Transverse colon (tissue), 4 donors: ENCODE measurements around the gene EDA2R. TPM values are rescaled to one million over a fixed set of nuclear protein-coding genes. Genes with fewer than 3 reads are reported as not detected.
A peak's percentile ranks its signal among the peaks of the same experiment; 100 is the strongest.

Experiments used
- DNase-seq: peaks from one replicate; pipeline ENCODE4 v3.0.0-alpha.2; 2019
- H3K27ac ChIP-seq, 4 donors: fragments of 200-600 bp; sonication (generic); 2 replicates each; pipeline ENCODE4 v1.5.1; 2016 to 2018; ENCODE audit warnings: inconsistent platforms in 4 of 4
- H3K27me3 ChIP-seq: fragments of 200-600 bp; sonication (generic); 2 replicates; pipeline ENCODE4 v1.5.1; 2017; ENCODE audit warnings: inconsistent platforms
- H3K36me3 ChIP-seq, 4 donors: fragments of 200-600 bp; sonication (generic); 2 replicates each; pipeline ENCODE4 v1.5.1; 2017 to 2019; ENCODE audit warnings: inconsistent platforms in 4 of 4
- H3K4me1 ChIP-seq, 4 donors: fragments of 200-600 bp; sonication (generic); 2 replicates each; pipeline ENCODE4 v1.5.1; 2017 to 2020; ENCODE audit warnings: inconsistent platforms in 4 of 4
- H3K4me3 ChIP-seq, 4 donors: fragments of 200-600 bp; sonication (generic); 1 replicate in 1 of 4; 2 replicates in 3 of 4; pipeline versions ENCODE4 v1.5.1 to v1.6.1; 2017 to 2019; ENCODE audit warnings: inconsistent platforms in 4 of 4
- H3K9me3 ChIP-seq, 2 donors: fragments of 200-600 bp; sonication (generic); 2 replicates each; pipeline ENCODE4 v1.5.1; 2017 to 2019; ENCODE audit warnings: inconsistent platforms in 2 of 2
- EP300 ChIP-seq: sonication (generic); formaldehyde crosslinking; IDR thresholded peaks from one replicate; pipeline ENCODE4 v1.6.1; 2017; ENCODE audit warnings: antibody characterized with exemption, low read depth
- POLR2A ChIP-seq: fragments of 450-650 bp; IDR thresholded peaks from one replicate; pipeline ENCODE4 v1.6.1; 2016; ENCODE audit warnings: antibody characterized with exemption, mild to moderate bottlenecking, moderate library complexity
- POLR2AphosphoS5 ChIP-seq, 3 donors: sonication (generic); formaldehyde crosslinking; IDR thresholded peaks; one replicate each; pipeline ENCODE4 v1.6.1; 2016; ENCODE audit warnings: antibody characterized with exemption in 3 of 3
- WGBS, 2 donors: methylation state at CpG; one replicate each; pipeline ENCODE4 v1.1.5; 2018; ENCODE audit warnings: low coverage in 1 of 2; 5-methylcytosine and 5-hydroxymethylcytosine counted together
- in situ Hi-C, 4 donors: fragments of 200-750 bp; cut with MboI; loops; one replicate each; pipeline versions ENCODE4 v1.15.0 to v1.15.1; 2017; ENCODE audit warnings: low sequenced_read_pairs in 3 of 4, low pct_ligation_motif_present in 1 of 4, low pct_unique_long_range_greater_than_20kb in 1 of 4
- intact Hi-C: fragments of 100-400 bp; cut with DNase I; formaldehyde crosslinking; loops from one replicate; pipeline ENCODE4 v1.15.1; 2023; ENCODE audit warnings: low total_unique reads
- total RNA-seq, 4 donors: library from RNA; depleted of rRNA; stranded (reverse); fragments of >200 nt; gene quantifications; one replicate each; pipeline ENCODE4 v1.1.0, GENCODE V29; 2016
- TF ChIP-seq, protein P1 (sequence below), 5 experiments: fragments of 200-600 bp in 3 of 5; fragments of 450-650 bp in 2 of 5; sonication (generic) in 3 of 5; IDR thresholded peaks; 1 replicate in 2 of 5; 2 replicates in 3 of 5; pipeline ENCODE4 v1.5.1; 2016 to 2017; ENCODE audit warnings: antibody characterized with exemption in 5 of 5, inconsistent platforms in 3 of 5, mild to moderate bottlenecking in 2 of 5, moderate library complexity in 1 of 5

EDA2R gene
- total RNA-seq = 1 to 10 TPM in 1 of 4 donors, under 1 TPM in 2, not detected in 1; 0.48 to 2.0 (median 0.96) TPM

GRCh38 chrX:66638591-66639500 is at the start of gene EDA2R:
Gene EDA2R, minus strand, starts transcription at chrX:66639078. Its CDS starts 23,058 bp downstream, at chrX:66616020.
- H3K4me3 ChIP-seq = peak within 1 kb of the TSS in 3 of 4 donors; percentile 7 to 31 (median 18)
- H3K36me3 ChIP-seq = no peaks in the 10 kb centered on the region
- H3K4me1 ChIP-seq = no peaks in the 10 kb centered on the region
- 65% methylated on average over 25 of the region's 32 CpGs; no CpG with 5 or more reads in 1 of the 2 donors for WGBS, 2 donors
- no peak within 1 kb of the TSS for H3K27ac ChIP-seq
- in situ Hi-C loops (no loop called here), intact Hi-C loops (no loop called here)
- peak; percentile 13 for DNase-seq
- TF ChIP-seq EP300 = no peak
- TF ChIP-seq POLR2AphosphoS5 (IDR thresholded peaks at IDR 0.05) = no peak
- TF ChIP-seq POLR2A = no peak
- TF ChIP-seq, protein P1, sequence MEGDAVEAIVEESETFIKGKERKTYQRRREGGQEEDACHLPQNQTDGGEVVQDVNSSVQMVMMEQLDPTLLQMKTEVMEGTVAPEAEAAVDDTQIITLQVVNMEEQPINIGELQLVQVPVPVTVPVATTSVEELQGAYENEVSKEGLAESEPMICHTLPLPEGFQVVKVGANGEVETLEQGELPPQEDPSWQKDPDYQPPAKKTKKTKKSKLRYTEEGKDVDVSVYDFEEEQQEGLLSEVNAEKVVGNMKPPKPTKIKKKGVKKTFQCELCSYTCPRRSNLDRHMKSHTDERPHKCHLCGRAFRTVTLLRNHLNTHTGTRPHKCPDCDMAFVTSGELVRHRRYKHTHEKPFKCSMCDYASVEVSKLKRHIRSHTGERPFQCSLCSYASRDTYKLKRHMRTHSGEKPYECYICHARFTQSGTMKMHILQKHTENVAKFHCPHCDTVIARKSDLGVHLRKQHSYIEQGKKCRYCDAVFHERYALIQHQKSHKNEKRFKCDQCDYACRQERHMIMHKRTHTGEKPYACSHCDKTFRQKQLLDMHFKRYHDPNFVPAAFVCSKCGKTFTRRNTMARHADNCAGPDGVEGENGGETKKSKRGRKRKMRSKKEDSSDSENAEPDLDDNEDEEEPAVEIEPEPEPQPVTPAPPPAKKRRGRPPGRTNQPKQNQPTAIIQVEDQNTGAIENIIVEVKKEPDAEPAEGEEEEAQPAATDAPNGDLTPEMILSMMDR (IDR thresholded peaks at IDR 0.05) = no peak
- no peaks in the 10 kb centered on the region for H3K9me3 ChIP-seq
- H3K27me3 ChIP-seq = no peaks in the 10 kb centered on the region

- WGBS, 2 donors = 45% methylated on average over 2 of the region's 2 CpGs; no CpG with 5 or more reads in 1 of the 2 donors
- DNase-seq = no peak
- no peak overlapping the region for H3K4me3 ChIP-seq
- H3K4me1 ChIP-seq = no peaks in the 10 kb centered on the region
- in situ Hi-C loops (no loop called here), intact Hi-C loops (no loop called here)
- no peak for TF ChIP-seq POLR2AphosphoS5 (IDR thresholded peaks at IDR 0.05)
- no peak for TF ChIP-seq EP300
- TF ChIP-seq, protein P1 (IDR thresholded peaks at IDR 0.05) = no peak
- TF ChIP-seq POLR2A = no peak
- no peaks in the 10 kb centered on the region for H3K9me3 ChIP-seq
- H3K27ac ChIP-seq = no peak overlapping the region
- no peaks in the 10 kb centered on the region for H3K27me3 ChIP-seq
- H3K36me3 ChIP-seq = no peaks in the 10 kb centered on the region
These were observed 45.3 kb upstream of the EDA2R start for GRCh38 chrX:66684196-66684595.

DNA sequence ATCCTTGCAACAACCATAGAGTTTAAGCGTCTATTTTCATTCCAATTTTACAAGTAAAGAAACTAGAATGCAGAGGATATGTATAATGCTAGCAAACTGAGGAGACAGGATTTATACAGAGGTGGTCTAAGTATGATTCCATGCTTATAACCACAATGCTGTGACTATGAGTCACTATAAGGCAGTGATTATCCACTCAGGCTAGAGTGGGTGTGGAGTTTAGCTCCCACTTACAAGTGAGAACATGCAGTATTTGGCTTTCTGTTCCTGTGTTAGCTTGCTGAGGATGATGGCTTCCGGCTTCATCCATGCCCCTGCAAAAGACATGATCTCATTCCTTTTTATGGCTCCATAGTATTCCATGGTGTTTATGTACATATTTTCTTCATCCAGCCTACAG is 41.6 kb upstream of the EDA2R start:
- intact Hi-C loops = no loop called here
- in situ Hi-C loops = no loop called here
- WGBS, 2 donors = 74% methylated on average over 2 of the region's 2 CpGs; no CpG with 5 or more reads in 1 of the 2 donors

DNA sequence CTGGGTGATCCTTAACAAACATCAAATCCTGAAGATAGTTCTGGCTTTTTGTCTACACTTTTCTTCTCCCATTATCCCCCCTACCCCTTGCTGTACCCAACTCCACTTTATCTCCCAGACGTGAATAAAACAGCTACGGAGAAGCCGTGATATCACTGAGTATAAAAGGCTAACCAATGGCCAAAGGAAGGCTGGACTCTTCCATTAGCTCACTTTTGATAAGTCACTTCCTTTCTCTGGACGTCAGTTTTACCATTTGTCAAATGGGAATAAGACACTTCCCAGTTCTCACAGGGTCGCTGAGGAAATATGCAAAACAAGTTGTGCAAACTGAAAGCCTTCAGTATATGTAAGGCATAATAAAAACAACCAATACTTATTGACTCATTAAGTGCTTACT is 38.6 kb upstream of the EDA2R start:
- WGBS, 2 donors = 54 to 80% methylated on average over 1 to 5 of the region's 5 CpGs
- intact Hi-C loops = no loop called here
- no peak overlapping the region for H3K4me3 ChIP-seq
- H3K4me1 ChIP-seq = no peaks in the 10 kb centered on the region
- no peaks in the 10 kb centered on the region for H3K27me3 ChIP-seq
- DNase-seq = no peak
- TF ChIP-seq POLR2A = no peak
- TF ChIP-seq, protein P1 (IDR thresholded peaks at IDR 0.05) = no peak
- no peak for TF ChIP-seq EP300
- no peak for TF ChIP-seq POLR2AphosphoS5 (IDR thresholded peaks at IDR 0.05)
- H3K36me3 ChIP-seq = no peaks in the 10 kb centered on the region
- no peak overlapping the region for H3K27ac ChIP-seq
- H3K9me3 ChIP-seq = no peaks in the 10 kb centered on the region
- in situ Hi-C loops = no loop called here

More for the DNA sequence above, 41.6 kb upstream of the EDA2R start:
- no peaks in the 10 kb centered on the region for H3K4me1 ChIP-seq
- no peaks in the 10 kb centered on the region for H3K27me3 ChIP-seq
- TF ChIP-seq, protein P1 (IDR thresholded peaks at IDR 0.05) = no peak
- TF ChIP-seq POLR2AphosphoS5 (IDR thresholded peaks at IDR 0.05) = no peak
- TF ChIP-seq EP300 = no peak
- TF ChIP-seq POLR2A = no peak
- no peaks in the 10 kb centered on the region for H3K36me3 ChIP-seq
- H3K9me3 ChIP-seq = no peaks in the 10 kb centered on the region
- no peak for DNase-seq
- H3K4me3 ChIP-seq = no peak overlapping the region
- no peak overlapping the region for H3K27ac ChIP-seq
